Muscle of arm (tissue), 12 donors: ENCODE measurements around the gene PBOV1. TPM values are rescaled to one million over a fixed set of nuclear protein-coding genes. Genes with fewer than 3 reads are reported as not detected.

Source experiments
- DNase-seq: peaks from one replicate; pipeline ENCODE4 v3.0.0-alpha.2; 2013
- polyA plus RNA-seq, 12 donors: library from polyadenylated mRNA; unstranded; fragments of 120-200 nt; gene quantifications; one replicate each; pipeline ENCODE4 v1.2.1, GENCODE V29; 2013; ENCODE audit not compliant: insufficient read length in 12 of 12

Gene PBOV1
- polyA plus RNA-seq, 12 donors, result 0.05 to 0.07 TPM; not detected in 10

- DNase-seq, result no peak
Observed at GRCh38 chr6:138205437-138206094, 12.7 kb downstream of the PBOV1 start.

- no peak for DNase-seq
Observed at GRCh38 chr6:138204792-138205384, 13.4 kb downstream of the PBOV1 start.

GRCh38 chr6:138204303-138204702, 14.0 kb downstream of the PBOV1 start:
- DNase-seq, result no peak

GRCh38 chr6:138203315-138203714, 15.0 kb downstream of the PBOV1 start:
- no peak for DNase-seq

DNA sequence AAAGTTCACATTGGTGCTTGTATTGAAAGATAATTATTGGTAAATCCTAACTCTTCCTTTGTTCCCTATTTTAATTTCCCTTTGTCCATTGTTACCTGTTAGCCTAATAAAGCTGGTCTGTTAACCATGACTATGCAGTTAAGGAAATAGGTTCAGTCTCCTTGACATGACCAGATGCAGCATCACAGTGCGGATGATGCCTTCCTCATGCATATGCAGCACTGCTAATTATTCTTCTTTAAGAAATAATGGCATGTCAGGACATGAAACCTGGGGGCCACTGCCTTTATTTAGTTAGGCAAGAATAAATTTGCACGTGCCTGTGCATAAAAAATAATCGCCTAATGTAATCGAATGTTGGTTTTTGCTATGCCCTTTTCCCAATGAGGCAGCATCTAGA, 16.5 kb downstream of the PBOV1 start:
- no peak for DNase-seq

GRCh38 chr6:138198430-138199091, 19.7 kb downstream of the PBOV1 start:
- DNase-seq, result no peak

DNA sequence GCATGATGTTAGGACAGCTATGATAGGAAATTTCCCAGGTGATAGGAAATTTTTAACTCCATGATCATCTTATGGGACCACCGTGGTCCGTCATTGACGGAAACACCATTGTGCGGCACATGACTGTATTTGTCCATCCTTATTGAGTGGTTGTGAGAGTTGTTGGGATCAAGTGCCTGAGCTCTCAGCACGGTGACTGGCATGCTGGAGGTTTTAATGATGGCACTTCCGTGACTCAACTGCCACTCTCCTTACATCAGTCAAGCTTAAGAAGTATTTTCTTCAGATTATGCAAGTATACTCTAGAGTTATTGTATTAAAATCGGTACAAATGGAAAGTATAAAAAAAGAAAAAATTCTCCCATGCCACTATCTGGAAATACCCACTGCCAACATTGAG, 20.7 kb downstream of the PBOV1 start:
- no peak for DNase-seq

GRCh38 chr6:138196122-138196738, 22.1 kb downstream of the PBOV1 start:
- DNase-seq, result no peak

- DNase-seq, result no peak
Observed at GRCh38 chr6:138194287-138194686, 24.0 kb downstream of the PBOV1 start.

GRCh38 chr6:138188278-138188941, 29.9 kb downstream of the PBOV1 start:
- DNase-seq, result no peak

DNA sequence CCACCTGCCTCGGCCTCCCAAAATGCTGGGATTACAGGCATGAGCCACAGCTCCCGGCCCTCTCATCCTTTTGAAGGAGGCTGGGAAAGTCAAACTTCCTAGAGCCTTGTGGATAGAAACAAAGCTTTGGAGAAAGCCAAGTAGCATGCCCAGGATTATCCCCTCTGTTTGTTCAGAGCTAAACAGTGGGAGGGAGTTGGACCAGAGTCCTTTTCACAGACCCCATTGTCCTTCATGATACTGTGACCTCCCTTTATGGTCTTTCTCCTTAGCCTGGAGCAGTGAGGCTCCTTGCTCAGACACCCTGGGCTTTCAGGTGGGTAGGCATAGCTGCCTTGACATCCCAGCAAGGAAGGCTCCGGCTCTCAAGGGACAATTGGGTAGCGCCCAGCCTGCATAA, 31.1 kb downstream of the PBOV1 start:
- no peak for DNase-seq

DNA sequence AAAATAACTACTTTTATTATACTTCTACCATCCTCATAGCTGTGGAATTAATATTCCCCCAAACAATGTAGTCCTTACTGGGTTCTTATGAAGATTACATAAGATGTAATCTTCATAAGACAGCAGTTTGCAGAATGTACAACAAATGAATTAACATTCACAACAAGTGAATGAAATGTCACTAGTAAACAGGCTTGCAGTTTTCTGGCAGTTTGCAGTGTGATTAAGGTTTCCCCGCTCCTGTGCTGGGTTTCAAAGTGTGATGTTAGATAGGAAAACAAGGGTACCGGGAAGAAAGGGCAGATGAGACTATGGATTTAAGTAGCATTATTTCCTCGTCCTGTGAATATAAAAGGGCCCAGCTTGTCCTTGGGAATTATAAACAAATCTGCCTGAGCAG, 34.1 kb downstream of the PBOV1 start:
- DNase-seq, result no peak

- no peak for DNase-seq
Observed at GRCh38 chr6:138183790-138184134, 34.5 kb downstream of the PBOV1 start.

GRCh38 chr6:138182939-138183789, 35.1 kb downstream of the PBOV1 start:
- DNase-seq, result no peak

DNA sequence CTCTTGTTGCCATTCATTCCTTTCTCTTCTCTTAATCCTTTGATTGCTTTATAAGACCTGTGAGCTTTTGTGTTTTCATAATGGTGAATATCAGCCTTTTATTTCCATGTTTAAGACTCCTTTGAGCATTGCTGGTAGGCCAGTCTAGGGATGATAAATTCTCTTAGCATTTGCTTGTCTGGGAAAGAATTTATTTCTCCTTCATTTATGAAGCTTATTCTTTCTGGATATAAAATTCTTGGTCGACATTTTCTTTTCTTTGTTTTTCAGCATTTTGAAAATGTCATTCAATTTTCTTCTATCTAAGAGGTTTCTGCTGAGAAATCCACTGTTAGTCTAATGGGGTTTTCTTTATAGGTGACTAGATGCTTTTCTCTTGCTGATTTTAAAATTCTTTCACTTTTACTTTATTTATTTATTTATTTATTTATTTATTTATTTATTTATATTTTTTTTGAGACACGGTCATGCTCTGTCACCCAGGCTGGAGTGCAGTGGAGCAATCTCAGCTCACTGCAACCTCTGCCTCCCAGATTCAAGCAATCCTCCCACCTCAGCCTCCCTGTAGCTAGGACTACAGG, 41.5 kb downstream of the PBOV1 start:
- no peak for DNase-seq

DNA sequence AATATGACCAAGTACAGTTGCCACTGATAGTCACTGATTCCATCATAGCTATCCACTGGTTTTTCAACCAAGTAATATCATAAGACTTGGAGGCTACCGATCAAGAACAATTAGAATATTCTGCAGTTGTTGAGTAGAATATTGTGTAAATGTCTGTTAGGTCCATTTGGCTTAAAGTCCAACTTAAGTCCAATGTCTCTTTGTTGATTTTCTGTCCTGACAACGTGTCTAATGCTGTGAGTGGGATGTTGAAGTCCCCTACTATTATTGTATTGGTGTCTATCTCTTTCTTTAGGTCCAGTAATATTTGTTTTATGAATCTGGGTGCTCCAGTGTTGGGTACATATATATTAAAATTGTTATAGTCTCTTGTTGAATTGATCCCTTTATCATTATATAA, 42.7 kb downstream of the PBOV1 start:
- no peak for DNase-seq

Other genes with a start within 250 kb of the PBOV1 start
- 100 to 1,000 TPM in 1 of 12 donors, 10 to 100 TPM in 2, 1 to 10 TPM in 3, under 1 TPM in 5, not detected in 1; 0.54 to 112 (median 1.0) TPM for gene PERP, start 111.1 kb downstream of the PBOV1 start, polyA plus RNA-seq
- 1 to 10 TPM in 5 of 12 donors, under 1 TPM in 6, not detected in 1; 0.36 to 4.2 (median 0.82) TPM for gene ARFGEF3, start 56.6 kb downstream of the PBOV1 start, polyA plus RNA-seq
- not detected for gene SMIM28, start 159.4 kb upstream of the PBOV1 start, polyA plus RNA-seq
- gene HEBP2, start 185.7 kb upstream of the PBOV1 start, polyA plus RNA-seq, result 10 to 100 TPM in 11 of 12 donors, not detected in 1; 30.8 to 71.7 (median 47.2) TPM